ENCODE results near the gene TMEFF2. TPM values are rescaled to one million over a fixed set of nuclear protein-coding genes. Genes with fewer than 3 reads are reported as not detected.

The TMEFF2 gene
- total RNA-seq, 2 experiments from 2014 or later: not detected

GRCh38 chr2:192044496-192044895, 150.2 kb downstream of the TMEFF2 start:
- POLR2A ChIA-PET: no interaction called here
- CTCF ChIA-PET: no interaction called here
- Mint-ChIP-seq H3K9me3 (no peaks in the 10 kb centered on the region), H3K4me1 (ENCODE audit: low read depth) (no peaks in the 10 kb centered on the region), H3K36me3 (no peaks in the 10 kb centered on the region), H3K4me3 (no peak overlapping the region), H3K27ac (no peak overlapping the region), H3K27me3 (peaks cover 4% of the 10 kb centered on the region)
- DNase-seq: no peak
- intact Hi-C loops (cut with micrococcal nuclease): no loop called here

GRCh38 chr2:192043216-192043870, 151.4 kb downstream of the TMEFF2 start:
- H3K27me3 Mint-ChIP-seq: peaks cover 4% of the 10 kb centered on the region
- no peaks in the 10 kb centered on the region for H3K36me3 Mint-ChIP-seq
- CTCF ChIA-PET: no interaction called here
- no peak for DNase-seq
- POLR2A ChIA-PET: no interaction called here
- H3K9me3 Mint-ChIP-seq: no peaks in the 10 kb centered on the region
- H3K4me3 Mint-ChIP-seq: no peak overlapping the region
- H3K27ac Mint-ChIP-seq: no peak overlapping the region
- no peaks in the 10 kb centered on the region for H3K4me1 Mint-ChIP-seq (ENCODE audit: low read depth)
- intact Hi-C loops (cut with micrococcal nuclease): no loop called here

- Mint-ChIP-seq H3K4me3 (no peak overlapping the region), H3K27me3 (peaks cover 2% of the 10 kb centered on the region), H3K36me3 (no peaks in the 10 kb centered on the region), H3K9me3 (no peaks in the 10 kb centered on the region), H3K4me1 (ENCODE audit: low read depth) (no peaks in the 10 kb centered on the region), H3K27ac (no peak overlapping the region)
- ChIA-PET CTCF (no interaction called here), POLR2A (no interaction called here)
- intact Hi-C loops (cut with micrococcal nuclease): no loop called here
- DNase-seq: no peak
Observed at GRCh38 chr2:192042126-192042525, 152.6 kb downstream of the TMEFF2 start.

DNA sequence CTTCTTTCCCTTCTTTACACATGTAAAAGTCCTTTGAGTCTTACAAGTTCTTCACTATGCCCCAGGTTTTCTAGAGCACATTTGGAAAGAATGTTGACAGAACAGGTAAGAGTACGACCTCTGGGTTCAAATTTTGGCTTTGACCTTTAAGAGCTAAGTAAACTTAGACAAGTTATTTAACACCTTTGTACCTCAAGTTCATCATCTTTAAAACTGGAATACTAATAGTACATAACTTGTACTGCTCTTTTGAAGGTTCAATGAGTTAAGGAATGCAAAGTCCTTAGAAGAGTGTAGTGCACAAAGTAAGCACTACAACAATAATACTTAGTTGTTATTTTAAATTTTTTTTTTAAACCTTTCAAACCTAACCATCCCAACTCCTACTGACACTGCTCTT, 156.6 kb downstream of the TMEFF2 start:
- POLR2A ChIA-PET: no interaction called here
- no peak overlapping the region for H3K4me3 Mint-ChIP-seq
- no peak overlapping the region for H3K27ac Mint-ChIP-seq
- H3K27me3 Mint-ChIP-seq: peaks cover 2% of the 10 kb centered on the region
- no peaks in the 10 kb centered on the region for H3K36me3 Mint-ChIP-seq
- intact Hi-C loops (cut with micrococcal nuclease): no loop called here
- no peaks in the 10 kb centered on the region for H3K4me1 Mint-ChIP-seq (ENCODE audit: low read depth)
- no peaks in the 10 kb centered on the region for H3K9me3 Mint-ChIP-seq
- no peak for DNase-seq
- CTCF ChIA-PET: no interaction called here

DNA sequence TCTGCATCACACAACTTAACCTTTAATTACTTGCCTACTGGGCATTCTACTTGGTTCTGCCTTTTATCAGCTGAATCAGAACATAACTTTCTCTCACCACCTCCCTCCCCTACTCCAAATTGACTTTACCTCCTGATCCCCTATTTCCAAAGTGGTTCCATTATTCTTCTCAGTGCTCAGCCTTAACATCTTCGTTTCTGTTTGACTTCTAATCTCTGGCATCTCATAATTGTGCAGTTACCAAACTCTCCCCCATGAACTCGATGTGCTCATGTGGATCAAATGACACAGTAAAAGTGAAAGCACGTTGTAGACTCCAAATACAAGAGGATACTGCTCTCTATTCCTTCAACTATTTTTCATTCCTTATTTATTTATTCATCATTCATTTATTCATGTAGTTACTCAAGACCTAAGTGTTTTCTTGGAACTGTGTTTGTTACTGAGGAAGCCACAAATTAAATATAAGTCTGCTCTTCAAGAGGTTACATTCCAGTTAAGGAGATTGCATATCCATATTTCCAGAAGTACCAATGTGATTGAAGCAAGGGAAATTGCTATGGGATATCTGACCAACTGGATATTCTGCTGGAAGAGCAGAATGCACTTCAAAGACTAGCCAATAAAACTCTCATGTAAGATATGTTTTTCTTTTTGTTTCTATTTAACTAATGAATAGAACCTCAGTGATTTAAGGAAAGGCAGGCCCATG, 158.8 kb downstream of the TMEFF2 start:
- ChIA-PET POLR2A (no interaction called here), CTCF (no interaction called here)
- Mint-ChIP-seq H3K36me3 (no peaks in the 10 kb centered on the region), H3K4me3 (no peak overlapping the region), H3K4me1 (ENCODE audit: low read depth) (no peaks in the 10 kb centered on the region), H3K27me3 (no peaks in the 10 kb centered on the region), H3K27ac (no peak overlapping the region), H3K9me3 (no peaks in the 10 kb centered on the region)
- intact Hi-C loops (cut with micrococcal nuclease): no loop called here
- DNase-seq: no peak

DNA sequence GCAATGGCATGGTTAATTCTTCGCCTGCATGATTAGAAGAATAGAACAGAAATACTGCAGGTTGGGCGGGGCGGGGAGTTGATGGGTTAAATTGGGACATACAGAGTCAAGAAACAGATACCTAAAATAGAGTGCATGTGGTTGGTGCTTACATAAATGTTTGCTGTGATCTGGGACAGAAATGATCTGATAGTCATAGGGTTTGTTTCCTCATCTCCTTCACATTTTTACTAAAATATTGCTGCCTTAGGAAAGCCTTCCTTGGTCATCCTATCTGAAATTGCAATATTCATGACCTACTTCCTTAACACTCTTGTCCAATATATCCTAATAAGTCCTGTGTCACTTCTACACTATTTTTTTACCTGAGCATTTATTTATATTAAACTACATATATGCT, 163.9 kb downstream of the TMEFF2 start:
- intact Hi-C loops (cut with micrococcal nuclease): no loop called here
- Mint-ChIP-seq H3K4me3 (no peak overlapping the region), H3K27me3 (no peaks in the 10 kb centered on the region), H3K9me3 (no peaks in the 10 kb centered on the region), H3K27ac (no peak overlapping the region), H3K36me3 (no peaks in the 10 kb centered on the region), H3K4me1 (ENCODE audit: low read depth) (no peaks in the 10 kb centered on the region)
- ChIA-PET POLR2A (no interaction called here), CTCF (no interaction called here)
- no peak for DNase-seq

DNA sequence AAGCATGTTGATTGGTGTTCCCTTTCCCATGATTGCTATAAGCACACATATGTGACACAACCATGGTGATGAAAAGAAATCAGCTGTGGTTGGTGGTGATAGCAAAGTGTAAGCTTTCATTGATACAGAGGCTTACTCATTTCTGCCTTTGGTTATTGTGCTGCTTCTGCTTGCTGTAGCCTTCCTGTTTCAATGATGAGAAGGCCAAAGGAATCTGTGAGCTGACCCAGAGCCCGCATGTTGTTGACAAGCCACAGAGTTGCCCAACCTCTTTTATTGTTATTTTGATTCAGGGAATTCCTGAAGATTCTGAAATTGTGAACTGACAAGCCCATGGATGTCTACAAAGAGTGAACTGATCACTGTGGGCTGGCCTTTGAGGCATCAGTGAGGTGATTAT, 164.4 kb downstream of the TMEFF2 start:
- no peaks in the 10 kb centered on the region for H3K4me1 Mint-ChIP-seq (ENCODE audit: low read depth)
- H3K27ac Mint-ChIP-seq: no peak overlapping the region
- no peaks in the 10 kb centered on the region for H3K36me3 Mint-ChIP-seq
- no peaks in the 10 kb centered on the region for H3K27me3 Mint-ChIP-seq
- intact Hi-C loops (cut with micrococcal nuclease): no loop called here
- H3K4me3 Mint-ChIP-seq: no peak overlapping the region
- no peak for DNase-seq
- H3K9me3 Mint-ChIP-seq: no peaks in the 10 kb centered on the region
- ChIA-PET CTCF (interaction anchor here (0.8 kb wide), 1 partner anchor 10 kb away, joined by 4 read pairs; no protein-coding TSS in a partner anchor), POLR2A (no interaction called here)

DNA sequence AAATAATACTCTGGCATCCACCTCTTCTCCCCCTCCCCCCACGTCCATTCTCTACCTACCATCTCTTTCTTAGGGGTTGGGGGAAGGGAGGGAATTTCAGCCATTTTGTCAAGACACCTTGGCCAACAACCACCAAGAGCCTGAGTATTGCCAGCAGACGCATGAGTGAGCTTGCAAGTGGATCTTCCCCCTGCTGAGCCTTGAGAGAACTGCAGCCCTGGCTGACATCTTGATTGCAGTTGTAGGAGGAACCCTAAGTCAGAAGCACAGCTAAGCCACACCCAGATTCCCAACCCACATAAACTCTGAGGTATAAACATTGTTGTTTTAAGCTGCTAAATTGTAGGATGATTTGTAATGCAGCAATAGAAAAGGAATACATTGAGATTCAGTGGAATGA, 165.6 kb downstream of the TMEFF2 start:
- Mint-ChIP-seq H3K4me1 (ENCODE audit: low read depth) (no peaks in the 10 kb centered on the region), H3K36me3 (no peaks in the 10 kb centered on the region), H3K27me3 (no peaks in the 10 kb centered on the region), H3K4me3 (no peak overlapping the region), H3K27ac (no peak overlapping the region), H3K9me3 (no peaks in the 10 kb centered on the region)
- CTCF ChIA-PET: interaction anchor here (1.0 kb wide), 1 partner anchor 134 kb away, joined by 3 read pairs; no protein-coding TSS in a partner anchor
- POLR2A ChIA-PET: no interaction called here
- intact Hi-C loops (cut with micrococcal nuclease): no loop called here
- peak; percentile 23 for DNase-seq

GRCh38 chr2:192026825-192027120, 168.0 kb downstream of the TMEFF2 start:
- no peaks in the 10 kb centered on the region for H3K27me3 Mint-ChIP-seq
- H3K36me3 Mint-ChIP-seq: no peaks in the 10 kb centered on the region
- ChIA-PET CTCF (no interaction called here), POLR2A (no interaction called here)
- intact Hi-C loops (cut with micrococcal nuclease): no loop called here
- H3K9me3 Mint-ChIP-seq: no peaks in the 10 kb centered on the region
- H3K4me3 Mint-ChIP-seq: no peak overlapping the region
- H3K4me1 Mint-ChIP-seq (ENCODE audit: low read depth): no peaks in the 10 kb centered on the region
- no peak for DNase-seq
- no peak overlapping the region for H3K27ac Mint-ChIP-seq

DNA sequence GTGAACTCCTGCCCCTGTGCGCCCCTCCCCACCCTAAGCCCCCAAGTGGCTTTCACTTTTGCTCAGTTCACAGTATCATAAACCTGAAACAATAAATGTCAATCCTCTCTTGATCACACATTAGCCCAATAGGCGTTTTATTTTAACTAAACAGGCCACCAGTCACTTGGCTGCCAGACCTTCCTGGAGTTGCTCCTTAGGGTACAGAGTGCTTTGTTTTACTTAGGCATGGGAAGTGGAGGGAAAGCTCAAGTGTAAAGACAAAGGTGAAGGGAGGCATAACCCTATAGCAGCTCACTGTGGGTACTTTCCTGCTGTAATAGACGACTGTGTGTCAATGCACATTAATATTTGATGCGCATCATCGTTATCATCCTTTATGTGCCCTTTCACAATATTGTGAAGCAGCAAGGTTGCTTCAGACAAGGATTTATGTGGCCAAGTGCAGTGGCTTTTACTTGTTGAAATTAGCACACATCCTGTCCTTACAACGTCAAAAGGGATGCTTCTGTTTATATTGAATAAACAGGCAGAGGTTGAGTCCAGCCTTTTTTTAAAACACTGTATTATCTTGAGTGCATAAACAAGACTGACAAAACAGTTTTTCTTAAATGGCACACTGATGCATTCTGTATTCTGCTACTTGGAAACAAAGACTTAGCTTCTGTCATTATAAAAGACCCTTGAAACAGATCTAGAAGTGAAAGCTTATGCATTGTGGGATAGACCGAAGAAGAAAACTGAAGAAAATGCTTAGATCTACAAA, 168.5 kb downstream of the TMEFF2 start:
- no peak for DNase-seq
- Mint-ChIP-seq H3K4me1 (ENCODE audit: low read depth) (no peaks in the 10 kb centered on the region), H3K36me3 (no peaks in the 10 kb centered on the region), H3K9me3 (no peaks in the 10 kb centered on the region), H3K27ac (no peak overlapping the region), H3K27me3 (no peaks in the 10 kb centered on the region), H3K4me3 (no peak overlapping the region)
- POLR2A ChIA-PET: no interaction called here
- intact Hi-C loops (cut with micrococcal nuclease): no loop called here
- CTCF ChIA-PET: no interaction called here

GRCh38 chr2:192025637-192026036, 169.1 kb downstream of the TMEFF2 start:
- intact Hi-C loops (cut with micrococcal nuclease): no loop called here
- ChIA-PET POLR2A (no interaction called here), CTCF (no interaction called here)
- H3K9me3 Mint-ChIP-seq: no peaks in the 10 kb centered on the region
- H3K4me3 Mint-ChIP-seq: no peak overlapping the region
- no peaks in the 10 kb centered on the region for H3K27me3 Mint-ChIP-seq
- no peaks in the 10 kb centered on the region for H3K4me1 Mint-ChIP-seq (ENCODE audit: low read depth)
- H3K36me3 Mint-ChIP-seq: no peaks in the 10 kb centered on the region
- no peak for DNase-seq
- H3K27ac Mint-ChIP-seq: no peak overlapping the region

DNA sequence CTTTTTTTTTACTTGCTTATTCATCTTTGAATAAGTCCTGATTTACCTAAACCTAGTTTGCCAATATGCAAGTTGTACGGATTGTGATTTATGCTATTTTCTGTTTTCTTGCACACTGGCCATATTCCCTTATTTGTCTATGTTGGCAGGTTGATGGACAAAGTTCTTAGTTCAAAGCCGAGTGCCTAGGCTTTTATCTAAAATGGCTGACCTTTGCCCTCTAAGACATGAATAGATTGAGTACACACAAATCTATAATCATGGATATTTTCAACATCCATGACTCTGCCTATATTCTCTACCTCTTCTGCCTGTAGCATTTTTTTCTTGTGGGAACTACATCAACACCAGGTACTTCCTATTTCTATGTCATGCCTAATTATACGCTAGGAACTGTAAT, 171.7 kb downstream of the TMEFF2 start:
- no peaks in the 10 kb centered on the region for H3K4me1 Mint-ChIP-seq (ENCODE audit: low read depth)
- H3K27me3 Mint-ChIP-seq: no peaks in the 10 kb centered on the region
- H3K27ac Mint-ChIP-seq: no peak overlapping the region
- H3K9me3 Mint-ChIP-seq: no peaks in the 10 kb centered on the region
- intact Hi-C loops (cut with micrococcal nuclease): no loop called here
- ChIA-PET CTCF (interaction anchor here (2.0 kb wide), 1 partner anchor 139 kb away, joined by 4 read pairs; no protein-coding TSS in a partner anchor), POLR2A (no interaction called here)
- H3K36me3 Mint-ChIP-seq: no peaks in the 10 kb centered on the region
- no peak overlapping the region for H3K4me3 Mint-ChIP-seq
- DNase-seq: no peak

DNA sequence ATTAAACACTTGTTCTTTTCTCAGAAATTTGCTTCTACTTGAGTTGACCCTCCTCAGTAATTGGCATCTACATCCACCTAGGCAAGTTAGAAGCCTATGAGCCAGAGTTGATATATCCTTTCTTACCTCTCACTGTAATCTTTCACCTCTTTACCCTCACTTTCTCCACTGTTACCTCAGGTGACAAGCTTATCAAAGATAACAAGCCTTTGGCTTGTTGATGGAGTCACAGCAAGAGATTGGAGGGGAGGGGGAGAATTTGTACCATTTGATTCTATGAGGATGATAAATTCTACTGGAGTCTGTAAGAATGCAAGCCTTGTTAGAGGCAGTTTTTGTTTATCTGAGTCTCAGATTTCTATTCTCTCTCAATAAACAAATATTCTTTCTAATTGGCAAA, 176.9 kb downstream of the TMEFF2 start:
- CTCF ChIA-PET: interaction anchor here (1.2 kb wide), 1 partner anchor 144 kb away, joined by 4 read pairs; no protein-coding TSS in a partner anchor
- H3K4me3 Mint-ChIP-seq: no peak overlapping the region
- POLR2A ChIA-PET: no interaction called here

More for the DNA sequence above, 176.9 kb downstream of the TMEFF2 start:
- no peak for DNase-seq
- H3K36me3 Mint-ChIP-seq: no peaks in the 10 kb centered on the region
- H3K27ac Mint-ChIP-seq: no peak overlapping the region
- no peaks in the 10 kb centered on the region for H3K27me3 Mint-ChIP-seq
- no peaks in the 10 kb centered on the region for H3K9me3 Mint-ChIP-seq
- intact Hi-C loops (cut with micrococcal nuclease): no loop called here
- H3K4me1 Mint-ChIP-seq (ENCODE audit: low read depth): no peaks in the 10 kb centered on the region

All from activated CD4-positive, alpha-beta memory T cell treated with anti-CD3 and anti-CD28 coated beads for 36 hours (primary cell).